Stimulated activated CD8-positive, alpha-beta memory T cell treated with anti-CD3 and anti-CD28 coated beads, Interleukin-4, amount 100 ng/mL, for 4 hours (primary cell): ENCODE measurements around the gene DST.

Source experiments
- DNase-seq, 2 donors: peaks; one replicate each; pipeline ENCODE4 v3.0.0-alpha.2; 2020; ENCODE audit warnings: low read depth in 2 of 2, low spot score in 1 of 2

The DST gene

GRCh38 chr6:56486681-56487080 is 156.0 kb downstream of the DST start:
- no peak for DNase-seq

- no peak for DNase-seq
These were observed 158.0 kb downstream of the DST start for GRCh38 chr6:56484669-56485068.

GRCh38 chr6:56483929-56484328 is 158.8 kb downstream of the DST start:
- no peak for DNase-seq

- no peak for DNase-seq
These were observed 160.2 kb downstream of the DST start for GRCh38 chr6:56482525-56482924.

- DNase-seq = no peak
These were observed 160.7 kb downstream of the DST start for GRCh38 chr6:56481957-56482356.

GRCh38 chr6:56480654-56481337 is 161.9 kb downstream of the DST start:
- DNase-seq = no peak

- DNase-seq = no peak
These were observed 162.4 kb downstream of the DST start for GRCh38 chr6:56480246-56480645.

GRCh38 chr6:56479381-56479780 is 163.3 kb downstream of the DST start:
- DNase-seq = no peak

GRCh38 chr6:56478202-56478601 is 164.5 kb downstream of the DST start:
- no peak for DNase-seq

GRCh38 chr6:56477241-56477640 is 165.4 kb downstream of the DST start:
- DNase-seq = no peak

GRCh38 chr6:56475736-56476457 is 166.8 kb downstream of the DST start:
- no peak for DNase-seq

- DNase-seq = no peak
These were observed 168.2 kb downstream of the DST start for GRCh38 chr6:56474532-56474931.

- no peak for DNase-seq
These were observed 179.2 kb downstream of the DST start for GRCh38 chr6:56463443-56463842.

- DNase-seq = no peak
These were observed 183.5 kb downstream of the DST start for GRCh38 chr6:56459030-56459805.

- DNase-seq = no peak
These were observed 184.3 kb downstream of the DST start for GRCh38 chr6:56458324-56458884.

- DNase-seq = no peak
These were observed 185.9 kb downstream of the DST start for GRCh38 chr6:56456785-56457184.

GRCh38 chr6:56450882-56451739 is 191.6 kb downstream of the DST start:
- DNase-seq = no peak

GRCh38 chr6:56450376-56450775 is 192.3 kb downstream of the DST start:
- no peak for DNase-seq

- DNase-seq = no peak
These were observed 194.6 kb downstream of the DST start for GRCh38 chr6:56448046-56448445.

GRCh38 chr6:56445818-56446217 is 196.9 kb downstream of the DST start:
- no peak for DNase-seq

GRCh38 chr6:56444855-56445254 is 197.8 kb downstream of the DST start:
- DNase-seq = no peak
